Mononuclear cell (primary cell): ENCODE results near the gene SCN1B. TPM values are rescaled to one million over a fixed set of nuclear protein-coding genes. Genes with fewer than 3 reads are reported as not detected.

ENCODE experiments used
- H3K27me3 ChIP-seq: 2 replicates; pipeline ENCODE4 v1.6.0; 2011; ENCODE audit warnings: low read length, control low read depth; ENCODE audit not compliant: insufficient read depth
- H3K4me1 ChIP-seq: 2 replicates; pipeline ENCODE4 v1.5.1; 2011; ENCODE audit warnings: mild to moderate bottlenecking, low read length, control low read depth; ENCODE audit not compliant: insufficient read depth
- H3K4me3 ChIP-seq: 2 replicates; pipeline ENCODE4 v1.5.1; 2011; ENCODE audit warnings: mild to moderate bottlenecking, low read length, moderate library complexity
- H3K9me3 ChIP-seq: 2 replicates; pipeline ENCODE4 v1.5.1; 2011; ENCODE audit warnings: low read depth, mild to moderate bottlenecking, control low read depth, low read length
- total RNA-seq: library from RNA; depleted of rRNA; stranded (reverse); fragments of >200 nt; gene quantifications from one replicate; pipeline ENCODE4 v1.2.3, GENCODE V29; 2012

SCN1B gene
- total RNA-seq, 1 donor, result 0.73 TPM

- Histone ChIP-seq H3K4me1 (no peaks in the 10 kb centered on the region), H3K27me3 (no peaks in the 10 kb centered on the region), H3K9me3 (no peaks in the 10 kb centered on the region), H3K4me3 (no peak overlapping the region)
Measured at GRCh38 chr19:35061583-35062373, 31.5 kb downstream of the SCN1B start.

- Histone ChIP-seq H3K4me1 (no peaks in the 10 kb centered on the region), H3K4me3 (no peak overlapping the region), H3K9me3 (no peaks in the 10 kb centered on the region), H3K27me3 (no peaks in the 10 kb centered on the region)
Measured at GRCh38 chr19:35062942-35063341, 32.7 kb downstream of the SCN1B start.

- no peaks in the 10 kb centered on the region for H3K4me1 ChIP-seq
- no peak overlapping the region for H3K4me3 ChIP-seq
- no peaks in the 10 kb centered on the region for H3K9me3 ChIP-seq
Measured at GRCh38 chr19:35063940-35064818, 33.9 kb downstream of the SCN1B start.

GRCh38 chr19:35065574-35065973, 35.3 kb downstream of the SCN1B start:
- Histone ChIP-seq H3K27me3 (no peaks in the 10 kb centered on the region), H3K4me1 (no peaks in the 10 kb centered on the region), H3K4me3 (no peak overlapping the region), H3K9me3 (no peaks in the 10 kb centered on the region)

More at GRCh38 chr19:35063940-35064818, 33.9 kb downstream of the SCN1B start:
- H3K27me3 ChIP-seq, result no peaks in the 10 kb centered on the region

DNA sequence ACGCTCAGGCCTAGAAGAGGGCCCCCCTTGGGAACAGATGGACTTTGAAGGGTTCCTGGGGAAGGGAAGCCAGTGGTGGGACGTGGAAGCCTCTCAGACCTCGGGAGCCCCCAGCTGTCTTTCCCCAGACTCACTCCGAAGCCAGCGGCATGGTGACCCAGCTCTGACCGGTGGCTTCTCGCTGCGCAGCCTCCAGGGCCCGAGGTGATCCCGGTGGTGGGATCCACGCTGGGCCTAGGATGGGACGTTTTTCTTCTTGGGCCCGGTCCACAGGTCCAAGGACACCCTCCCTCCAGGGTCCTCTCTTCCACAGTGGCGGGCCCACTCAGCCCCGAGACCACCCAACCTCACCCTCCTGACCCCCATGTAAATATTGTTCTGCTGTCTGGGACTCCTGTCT, 35.9 kb downstream of the SCN1B start:
- no peaks in the 10 kb centered on the region for H3K9me3 ChIP-seq
- no peaks in the 10 kb centered on the region for H3K27me3 ChIP-seq
- no peaks in the 10 kb centered on the region for H3K4me1 ChIP-seq
- no peak overlapping the region for H3K4me3 ChIP-seq

- Histone ChIP-seq H3K27me3 (no peaks in the 10 kb centered on the region), H3K9me3 (no peaks in the 10 kb centered on the region), H3K4me3 (no peak overlapping the region), H3K4me1 (no peaks in the 10 kb centered on the region)
Measured at GRCh38 chr19:35066691-35067563, 36.7 kb downstream of the SCN1B start.

- Histone ChIP-seq H3K4me1 (no peaks in the 10 kb centered on the region), H3K4me3 (no peak overlapping the region), H3K27me3 (no peaks in the 10 kb centered on the region), H3K9me3 (no peaks in the 10 kb centered on the region)
Measured at GRCh38 chr19:35068941-35069634, 38.8 kb downstream of the SCN1B start.

GRCh38 chr19:35069696-35070095, 39.4 kb downstream of the SCN1B start:
- no peaks in the 10 kb centered on the region for H3K4me1 ChIP-seq
- H3K4me3 ChIP-seq, result no peak overlapping the region
- H3K27me3 ChIP-seq, result no peaks in the 10 kb centered on the region
- H3K9me3 ChIP-seq, result no peaks in the 10 kb centered on the region

GRCh38 chr19:35070471-35070870, 40.2 kb downstream of the SCN1B start:
- H3K4me3 ChIP-seq, result no peak overlapping the region
- no peaks in the 10 kb centered on the region for H3K9me3 ChIP-seq
- H3K4me1 ChIP-seq, result no peaks in the 10 kb centered on the region
- no peaks in the 10 kb centered on the region for H3K27me3 ChIP-seq

GRCh38 chr19:35073516-35073915, 43.2 kb downstream of the SCN1B start:
- H3K4me1 ChIP-seq, result no peaks in the 10 kb centered on the region
- no peaks in the 10 kb centered on the region for H3K9me3 ChIP-seq
- H3K4me3 ChIP-seq, result no peak overlapping the region
- H3K27me3 ChIP-seq, result no peaks in the 10 kb centered on the region

GRCh38 chr19:35073941-35074340, 43.7 kb downstream of the SCN1B start:
- no peak overlapping the region for H3K4me3 ChIP-seq
- H3K27me3 ChIP-seq, result no peaks in the 10 kb centered on the region
- H3K9me3 ChIP-seq, result no peaks in the 10 kb centered on the region
- no peaks in the 10 kb centered on the region for H3K4me1 ChIP-seq

GRCh38 chr19:35074426-35075201, 44.3 kb downstream of the SCN1B start:
- H3K27me3 ChIP-seq, result no peaks in the 10 kb centered on the region
- no peaks in the 10 kb centered on the region for H3K4me1 ChIP-seq
- H3K9me3 ChIP-seq, result no peaks in the 10 kb centered on the region
- no peak overlapping the region for H3K4me3 ChIP-seq

DNA sequence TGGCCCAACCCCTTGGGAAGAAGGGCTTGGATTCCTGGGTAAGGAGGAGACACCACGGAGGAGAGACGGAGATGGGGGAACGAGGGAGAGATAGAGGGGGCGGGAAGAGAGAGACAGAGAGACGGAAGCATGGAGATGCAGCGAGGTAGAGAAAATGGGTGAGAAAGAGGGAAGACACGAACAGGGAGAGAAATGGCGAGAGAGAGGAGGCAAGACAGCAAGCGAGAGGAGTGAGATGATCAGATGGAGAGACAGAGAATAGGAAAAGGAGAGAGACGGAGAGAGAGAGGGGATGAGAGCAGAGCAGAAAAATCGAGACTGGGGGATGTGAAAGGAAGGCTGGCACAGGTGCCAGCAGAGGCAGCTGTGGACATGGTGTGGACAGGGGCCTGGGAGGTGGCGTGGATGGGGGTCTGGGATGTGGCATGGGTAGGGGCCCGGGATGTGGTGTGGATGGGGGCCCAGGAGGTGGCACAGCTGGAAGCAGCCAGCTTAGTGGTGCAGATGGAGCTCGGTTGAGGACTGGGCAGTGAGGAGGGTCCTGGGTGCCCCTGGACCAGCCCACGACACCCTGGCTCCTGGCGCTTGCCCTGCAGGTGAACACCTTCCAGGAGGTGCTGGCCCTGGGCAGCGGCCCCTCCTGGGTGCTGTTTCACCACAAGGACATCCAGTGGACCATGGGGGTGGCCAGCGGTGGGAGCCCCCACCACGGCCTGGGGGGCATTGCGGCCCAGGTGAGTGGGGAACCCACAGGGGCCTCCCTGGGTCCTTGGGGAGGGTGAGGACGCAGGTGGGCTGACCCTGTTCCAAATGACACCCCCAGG, 45.1 kb downstream of the SCN1B start:
- Histone ChIP-seq H3K4me3 (no peak overlapping the region), H3K9me3 (no peaks in the 10 kb centered on the region), H3K4me1 (no peaks in the 10 kb centered on the region), H3K27me3 (no peaks in the 10 kb centered on the region)
